Neural progenitor cell (in vitro differentiated cells): ENCODE measurements around the gene GPBP1. TPM values are rescaled to one million over a fixed set of nuclear protein-coding genes. Genes with fewer than 3 reads are reported as not detected.

Experiments
- DNase-seq: peaks from one replicate; pipeline ENCODE4 v3.0.0-alpha.2; 2016; ENCODE audit warnings: low spot score
- H2AFZ ChIP-seq: fragments of 200-600 bp; sonication (generic); replicated peaks from 2 replicates; pipeline ENCODE4 v1.6.1; 2016; ENCODE audit warnings: antibody characterized with exemption
- H3F3A ChIP-seq: fragments of 200-600 bp; sonication (generic); 2 replicates; pipeline ENCODE4 v1.6.1; 2016; ENCODE audit warnings: antibody characterized with exemption, low read depth
- H3K27ac ChIP-seq: fragments of 200-600 bp; sonication (generic); 2 replicates; pipeline ENCODE4 v1.5.1; 2016; ENCODE audit warnings: mild to moderate bottlenecking
- H3K27me3 ChIP-seq: fragments of 200-600 bp; sonication (generic); 2 replicates; pipeline ENCODE4 v1.6.1; 2016; ENCODE audit warnings: mild to moderate bottlenecking, moderate library complexity
- H3K36me3 ChIP-seq: fragments of 200-600 bp; sonication (generic); 2 replicates; pipeline ENCODE4 v1.5.1; 2016
- H3K4me1 ChIP-seq: fragments of 200-600 bp; sonication (generic); 2 replicates; pipeline ENCODE4 v1.6.1; 2016; ENCODE audit warnings: mixed run types
- H3K4me2 ChIP-seq: fragments of 200-600 bp; sonication (generic); 2 replicates; pipeline ENCODE4 v1.6.1; 2016
- H3K4me3 ChIP-seq: fragments of 200-600 bp; sonication (generic); 2 replicates; pipeline ENCODE4 v1.5.1; 2016
- H3K79me2 ChIP-seq: fragments of 200-600 bp; sonication (generic); 2 replicates; pipeline ENCODE4 v1.6.1; 2016; ENCODE audit warnings: low read depth
- H3K9ac ChIP-seq: fragments of 200-600 bp; sonication (generic); 2 replicates; pipeline ENCODE4 v1.6.1; 2016
- H3K9me3 ChIP-seq: fragments of 200-600 bp; sonication (generic); 2 replicates; pipeline ENCODE4 v1.5.1; 2016; ENCODE audit warnings: low read depth
- H4K20me1 ChIP-seq: fragments of 200-600 bp; sonication (generic); 2 replicates; pipeline ENCODE4 v1.6.1; 2016; ENCODE audit warnings: low read depth
- H3K27ac Mint-ChIP-seq: 3 replicates; pipeline ENCODE4 v1.8.0; 2021; ENCODE audit warnings: mixed read lengths
- H3K27me3 Mint-ChIP-seq: 2 replicates; pipeline ENCODE4 v1.8.0; 2022; ENCODE audit warnings: low read depth, mild to moderate bottlenecking, inconsistent platforms, moderate library complexity, mixed read lengths; ENCODE audit not compliant: insufficient read depth
- H3K36me3 Mint-ChIP-seq: 3 replicates; pipeline ENCODE4 v1.8.0; 2021; ENCODE audit warnings: mixed read lengths
- H3K4me1 Mint-ChIP-seq: 3 replicates; pipeline ENCODE4 v1.8.0; 2021; ENCODE audit warnings: mixed read lengths
- H3K4me3 Mint-ChIP-seq: 3 replicates; pipeline ENCODE4 v1.8.0; 2021; ENCODE audit warnings: mild to moderate bottlenecking, moderate library complexity, mixed read lengths
- H3K9me3 Mint-ChIP-seq: 3 replicates; pipeline ENCODE4 v1.8.0; 2020; ENCODE audit warnings: mixed read lengths
- CTCF ChIP-seq: fragments of 200-600 bp; sonication (generic); IDR thresholded peaks from 2 replicates; pipeline ENCODE4 v1.5.1; 2017; ENCODE audit warnings: antibody characterized with exemption, mild to moderate bottlenecking
- EZH2 ChIP-seq: fragments of 200-600 bp; sonication (generic); IDR thresholded peaks from 2 replicates; pipeline ENCODE4 v1.6.1; 2017; ENCODE audit warnings: antibody characterized with exemption, mild to moderate bottlenecking, moderate library complexity
- EZH2phosphoT487 ChIP-seq: fragments of 200-600 bp; sonication (generic); IDR thresholded peaks from 2 replicates; pipeline ENCODE4 v1.6.1; 2017; ENCODE audit warnings: antibody characterized with exemption
- total RNA-seq: library from RNA; depleted of rRNA; stranded (reverse); fragments of >200 nt; gene quantifications from 2 replicates; pipeline ENCODE4 v1.2.3, GENCODE V29; 2015; ENCODE audit warnings: low replicate concordance

The GPBP1 gene
- total RNA-seq, 1 donor from 2014 or later, result 321 TPM

GRCh38 chr5:57137401-57137800 lies 36.5 kb upstream of the GPBP1 start:
- Histone ChIP-seq H3K9ac (no peak overlapping the region), H3K4me1 (no peaks in the 10 kb centered on the region), H3K27ac (no peak overlapping the region), H4K20me1 (no peaks in the 10 kb centered on the region), H2AFZ (no peak overlapping the region), H3K36me3 (no peaks in the 10 kb centered on the region), H3K27me3 (no peaks in the 10 kb centered on the region), H3K4me2 (no peak overlapping the region), H3K79me2 (no peaks in the 10 kb centered on the region), H3F3A (no peaks in the 10 kb centered on the region), H3K9me3 (no peaks in the 10 kb centered on the region), H3K4me3 (no peak overlapping the region)
- Mint-ChIP-seq H3K9me3 (no peaks in the 10 kb centered on the region), H3K27me3 (peaks cover 3% of the 10 kb centered on the region), H3K27ac (no peak overlapping the region), H3K4me3 (no peak overlapping the region), H3K36me3 (no peaks in the 10 kb centered on the region), H3K4me1 (no peaks in the 10 kb centered on the region)
- no peak for DNase-seq
- no peak for TF ChIP-seq EZH2phosphoT487
- no peak for TF ChIP-seq EZH2
- TF ChIP-seq CTCF, result no peak

- Mint-ChIP-seq H3K9me3 (no peaks in the 10 kb centered on the region), H3K4me1 (no peaks in the 10 kb centered on the region), H3K27ac (no peak overlapping the region), H3K36me3 (no peaks in the 10 kb centered on the region), H3K4me3 (no peak overlapping the region), H3K27me3 (peaks cover 3% of the 10 kb centered on the region)
- Histone ChIP-seq H3F3A (no peaks in the 10 kb centered on the region), H3K4me2 (no peak overlapping the region), H3K9ac (no peak overlapping the region), H4K20me1 (no peaks in the 10 kb centered on the region), H3K27ac (no peak overlapping the region), H3K4me3 (no peak overlapping the region), H3K36me3 (no peaks in the 10 kb centered on the region), H3K27me3 (no peaks in the 10 kb centered on the region), H3K4me1 (no peaks in the 10 kb centered on the region), H3K9me3 (no peaks in the 10 kb centered on the region), H3K79me2 (no peaks in the 10 kb centered on the region), H2AFZ (no peak overlapping the region)
- TF ChIP-seq CTCF, result no peak
- no peak for TF ChIP-seq EZH2
- TF ChIP-seq EZH2phosphoT487, result no peak
- no peak for DNase-seq
These were observed 21.5 kb upstream of the GPBP1 start for GRCh38 chr5:57152316-57152715.

- no peaks in the 10 kb centered on the region for H3K79me2 ChIP-seq
- H3K9me3 Mint-ChIP-seq, result no peaks in the 10 kb centered on the region
- H3K36me3 Mint-ChIP-seq, result no peaks in the 10 kb centered on the region
- no peak overlapping the region for H3K4me2 ChIP-seq
- H3K9me3 ChIP-seq, result no peaks in the 10 kb centered on the region
- H4K20me1 ChIP-seq, result no peaks in the 10 kb centered on the region
- H3F3A ChIP-seq, result no peaks in the 10 kb centered on the region
- H3K27ac ChIP-seq, result no peak overlapping the region
- H3K4me3 Mint-ChIP-seq, result no peak overlapping the region
- H3K4me1 Mint-ChIP-seq, result no peaks in the 10 kb centered on the region
- H3K9ac ChIP-seq, result no peak overlapping the region
- H3K27ac Mint-ChIP-seq, result no peak overlapping the region
- H3K27me3 Mint-ChIP-seq, result peaks cover 3% of the 10 kb centered on the region
- H3K36me3 ChIP-seq, result no peaks in the 10 kb centered on the region
- H3K4me1 ChIP-seq, result no peaks in the 10 kb centered on the region
- H3K27me3 ChIP-seq, result no peaks in the 10 kb centered on the region
- TF ChIP-seq EZH2, result no peak
- TF ChIP-seq EZH2phosphoT487, result no peak
- TF ChIP-seq CTCF, result no peak
- no peak overlapping the region for H2AFZ ChIP-seq
- no peak for DNase-seq
- no peak overlapping the region for H3K4me3 ChIP-seq
These were observed 18.8 kb upstream of the GPBP1 start for GRCh38 chr5:57155033-57155432.
